Psoas muscle (tissue), 8 donors: ENCODE results near the gene PACSIN2. TPM values are rescaled to one million over a fixed set of nuclear protein-coding genes. Genes with fewer than 3 reads are reported as not detected.

ENCODE experiments used
- ATAC-seq, 4 donors: fragments of 200-7000 bp; cut with Tn5 transposase; one replicate each; pipeline ENCODE4 v1.9.1; 2020; ENCODE audit warnings: moderate library complexity in 3 of 4, mild to moderate bottlenecking in 2 of 4
- DNase-seq, 2 donors: peaks; one replicate each; pipeline ENCODE4 v3.0.0-alpha.2; 2020
- H3K27ac ChIP-seq: fragments of 200-600 bp; one replicate; pipeline ENCODE4 v1.8.0; 2022
- H3K27me3 ChIP-seq, 3 donors: fragments of 200-600 bp in 1 of 3; one replicate each; pipeline versions ENCODE4 v1.6.1 to v1.8.0; 2013 to 2022; ENCODE audit warnings: low read length in 2 of 3, mild to moderate bottlenecking in 2 of 3, moderate library complexity in 1 of 3; ENCODE audit not compliant: insufficient read depth in 3 of 3
- H3K36me3 ChIP-seq, 2 donors: fragments of 200-600 bp in 1 of 2; one replicate each; pipeline versions ENCODE4 v1.6.1 to v1.8.0; 2013 to 2022; ENCODE audit warnings: low read depth in 1 of 2, mild to moderate bottlenecking in 1 of 2, moderate library complexity in 1 of 2; ENCODE audit not compliant: insufficient read depth in 1 of 2
- H3K4me1 ChIP-seq: fragments of 200-600 bp; one replicate; pipeline ENCODE4 v1.8.0; 2022
- H3K4me3 ChIP-seq: fragments of 200-600 bp; one replicate; pipeline ENCODE4 v1.8.0; 2022; ENCODE audit warnings: mild to moderate bottlenecking
- H3K9me3 ChIP-seq: fragments of 200-600 bp; one replicate; pipeline ENCODE4 v1.8.0; 2022
- CTCF ChIP-seq: fragments of 200-600 bp; IDR thresholded peaks from one replicate; pipeline ENCODE4 v1.8.0; 2022; ENCODE audit warnings: antibody characterized with exemption
- WGBS, 3 donors: extraction: QIAGEN DNeasy Blood & Tissue Kit; methylation state at CpG; one replicate each; pipeline versions ENCODE4 v1.1.6 to v1.1.7; 2013; 5-methylcytosine and 5-hydroxymethylcytosine counted together
- intact Hi-C, 2 donors: fragments of 100-400 bp; cut with DNase I; formaldehyde crosslinking; loops; one replicate each; pipeline versions ENCODE4 v1.11.0 to v1.14.2; 2022
- polyA plus RNA-seq, 3 donors: library from polyadenylated mRNA; stranded (reverse); fragments of 200-250 nt; gene quantifications; one replicate each; pipeline ENCODE4 v1.2.3, GENCODE V29; 2013
- total RNA-seq, 4 donors: library from RNA; stranded (reverse); fragmentation: NEBNext Ultra II Directional in 2 of 4; extraction: Animal tissue kit (Norgen Biotek cat#: 25700) in 2 of 4; gene quantifications; one replicate each; pipeline versions ENCODE4 v1.2.1 to v1.2.4, GENCODE V29; 2021 to 2023
- donor health status: healthy with polysubstance abuse.
- donor health status: DM: no; HTN: no; CAD: no; lungs with moderate emphysema.
- donor health status: Bipolar disorder and iron deficiency.
- donor health status: healthy.
- donor health status: DM: yes; HTN: yes; CAD: no.
- donor health status: DM: no; HTN: no; CAD: no.
- donor health status: DM: no; HTN: no; CAD: no.
- donor health status: DM: yes; HTN: yes; CAD: no.

Gene PACSIN2
- total and polyA plus RNA-seq, 7 donors, result 21.0 to 52.2 (median 31.4) TPM

- Histone ChIP-seq H3K27me3 (no peaks in the 10 kb centered on the region), H3K4me3 (no peak overlapping the region), H3K9me3 (no peaks in the 10 kb centered on the region), H3K27ac (no peak overlapping the region), H3K36me3 (no peaks in the 10 kb centered on the region), H3K4me1 (peaks cover 60% of the 10 kb centered on the region)
- no peak for TF ChIP-seq CTCF
- 89 to 93% (median 92%) methylated on average over 7 of the region's 7 CpGs for WGBS, 3 donors
- DNase-seq (no peak), ATAC-seq (no peak)
- intact Hi-C loops, result no loop called here
Measured at GRCh38 chr22:42897960-42898359, 117.0 kb downstream of the PACSIN2 start.

GRCh38 chr22:42895541-42895981 lies 119.4 kb downstream of the PACSIN2 start:
- Histone ChIP-seq H3K4me3 (no peak overlapping the region), H3K4me1 (peaks cover 51% of the 10 kb centered on the region), H3K36me3 (peaks cover 0 to 7% of the 10 kb centered on the region in 2 donors), H3K27me3 (no peaks in the 10 kb centered on the region), H3K27ac (peak overlapping the region; percentile 21), H3K9me3 (no peaks in the 10 kb centered on the region)
- peak in 2 of 4 donors; percentile 9 to 10 for ATAC-seq
- DNase-seq, result no peak
- TF ChIP-seq CTCF, result no peak
- 23 to 43% (median 28%) methylated on average over 9 of the region's 9 CpGs for WGBS, 3 donors
- intact Hi-C loops, result no loop called here

- Histone ChIP-seq H3K4me1 (peaks cover 47% of the 10 kb centered on the region), H3K27ac (peak overlapping the region; percentile 21), H3K9me3 (no peaks in the 10 kb centered on the region), H3K27me3 (no peaks in the 10 kb centered on the region), H3K36me3 (peaks cover 0 to 12% of the 10 kb centered on the region in 2 donors), H3K4me3 (no peak overlapping the region)
- no peak for DNase-seq
- no peak for ATAC-seq
- 54 to 61% (median 56%) methylated on average over 7 of the region's 7 CpGs for WGBS, 3 donors
- intact Hi-C loops, result no loop called here
- no peak for TF ChIP-seq CTCF
Measured at GRCh38 chr22:42895087-42895486, 119.9 kb downstream of the PACSIN2 start.

- Histone ChIP-seq H3K27me3 (no peaks in the 10 kb centered on the region), H3K9me3 (no peaks in the 10 kb centered on the region), H3K4me1 (peaks cover 45% of the 10 kb centered on the region), H3K27ac (peak overlapping the region; percentile 92), H3K36me3 (peaks cover 0 to 21% of the 10 kb centered on the region in 2 donors), H3K4me3 (no peak overlapping the region)
- TF ChIP-seq CTCF, result no peak
- no peak for ATAC-seq
- intact Hi-C loops, result no loop called here
- DNase-seq, result no peak
- WGBS, 3 donors, result 88 to 91% (median 88%) methylated on average over 25 of the region's 25 CpGs
Measured at GRCh38 chr22:42893371-42894150, 121.4 kb downstream of the PACSIN2 start.
